Lower leg skin (tissue), 4 donors: ENCODE results near the gene ACOX3. TPM values are rescaled to one million over a fixed set of nuclear protein-coding genes. Genes with fewer than 3 reads are reported as not detected.

ENCODE experiments used
- DNase-seq, 2 donors: peaks; one replicate each; pipeline ENCODE4 v3.0.0-alpha.2; 2019; ENCODE audit warnings: low spot score in 2 of 2
- H3K4me3 ChIP-seq: fragments of 200-600 bp; sonication (generic); 2 replicates; pipeline ENCODE4 v1.5.1; 2017; ENCODE audit warnings: mild to moderate bottlenecking, low read depth; ENCODE audit not compliant: poor library complexity, severe bottlenecking
- CTCF ChIP-seq, 3 donors: fragments of 450-650 bp; IDR thresholded peaks; one replicate each; pipeline ENCODE4 v1.5.1; 2016; ENCODE audit warnings: antibody characterized with exemption in 3 of 3, mild to moderate bottlenecking in 3 of 3, moderate library complexity in 2 of 3
- POLR2A ChIP-seq, 2 donors: fragments of 450-650 bp; IDR thresholded peaks; one replicate each; pipeline ENCODE4 v1.6.1; 2016 to 2017; ENCODE audit warnings: antibody characterized with exemption in 2 of 2, mild to moderate bottlenecking in 1 of 2, moderate library complexity in 1 of 2
- WGBS, 2 donors: methylation state at CpG; one replicate each; pipeline ENCODE4 v1.1.5; 2018; 5-methylcytosine and 5-hydroxymethylcytosine counted together
- intact Hi-C: fragments of 100-400 bp; cut with DNase I; formaldehyde crosslinking; loops from one replicate; pipeline ENCODE4 v1.15.0; 2023; ENCODE audit warnings: low total_unique reads
- total RNA-seq, 4 donors: library from RNA; depleted of rRNA; stranded (reverse); fragments of >200 nt; gene quantifications; one replicate each; pipeline ENCODE4 v1.1.0, GENCODE V29; 2016

Gene ACOX3
- total RNA-seq, 4 donors from 2014 or later = 37.5 to 55.9 (median 41.2) TPM

GRCh38 chr4:8369426-8370105 lies 71.0 kb downstream of the ACOX3 start:
- no peak for TF ChIP-seq CTCF (IDR thresholded peaks at IDR 0.05)
- WGBS, 2 donors = 88 to 100% methylated on average over 8 to 13 of the region's 13 CpGs
- no peak overlapping the region for H3K4me3 ChIP-seq
- intact Hi-C loops = no loop called here
- DNase-seq = no peak

- WGBS, 2 donors = 95% methylated on average over 12 of the region's 12 CpGs
- no peak overlapping the region for H3K4me3 ChIP-seq
- no peak for DNase-seq
- TF ChIP-seq CTCF (IDR thresholded peaks at IDR 0.05) (no peak), POLR2A (IDR thresholded peaks at IDR 0.05) (no peak)
- intact Hi-C loops = no loop called here
These were observed 71.5 kb downstream of the ACOX3 start for GRCh38 chr4:8368998-8369397.

- no peak overlapping the region for H3K4me3 ChIP-seq
- DNase-seq = no peak
- no peak for TF ChIP-seq POLR2A (IDR thresholded peaks at IDR 0.05)
- TF ChIP-seq CTCF (IDR thresholded peaks at IDR 0.05) = no peak
- intact Hi-C loops = no loop called here
- WGBS, 2 donors = 89% methylated on average over 11 to 12 of the region's 12 CpGs
These were observed 72.5 kb downstream of the ACOX3 start for GRCh38 chr4:8368061-8368481.

GRCh38 chr4:8366601-8367000 lies 73.9 kb downstream of the ACOX3 start:
- TF ChIP-seq POLR2A (IDR thresholded peaks at IDR 0.05) (no peak), CTCF (IDR thresholded peaks at IDR 0.05) (no peak)
- 86 to 92% methylated on average over 17 of the region's 17 CpGs for WGBS, 2 donors
- intact Hi-C loops = no loop called here
- DNase-seq = no peak
- H3K4me3 ChIP-seq = no peak overlapping the region

- TF ChIP-seq POLR2A (IDR thresholded peaks at IDR 0.05) (no peak), CTCF (IDR thresholded peaks at IDR 0.05) (no peak)
- intact Hi-C loops = no loop called here
- no peak for DNase-seq
- WGBS, 2 donors = 86 to 88% methylated on average over 11 of the region's 11 CpGs
- H3K4me3 ChIP-seq = no peak overlapping the region
These were observed 74.6 kb downstream of the ACOX3 start for GRCh38 chr4:8365951-8366350.

GRCh38 chr4:8365353-8365752 lies 75.2 kb downstream of the ACOX3 start:
- intact Hi-C loops = no loop called here
- WGBS, 2 donors = 82 to 89% methylated on average over 12 to 13 of the region's 13 CpGs
- TF ChIP-seq CTCF (IDR thresholded peaks at IDR 0.05) (no peak), POLR2A (IDR thresholded peaks at IDR 0.05) (no peak)
- H3K4me3 ChIP-seq = no peak overlapping the region
- DNase-seq = no peak
